Natural killer cell treated with Interleukin-12 subunit alpha and Interleukin-12 subunit beta and Interleukin-15 and Interleukin-18, amount 100 ng/mL, for 72 hours (primary cell): Measurements from ENCODE around the gene CTDSPL. TPM values are rescaled to one million over a fixed set of nuclear protein-coding genes. Genes with fewer than 3 reads are reported as not detected.

Experiments used
- ATAC-seq, 2 donors: fragments of 150-1000 bp; cut with Tn5 transposase in 1 of 2; sonication (Bioruptor Pico), chemical (Tn5 transposase) in 1 of 2; 2 replicates each; pipeline ENCODE4 v1.10.0; 2021
- DNase-seq: peaks from one replicate; pipeline ENCODE4 v3.0.0; 2022; ENCODE audit warnings: low spot score
- H3K27ac Mint-ChIP-seq, 2 donors: 1 replicate in 1 of 2; 2 replicates in 1 of 2; pipeline ENCODE4 v1.8.0; 2022; ENCODE audit warnings: mixed read lengths in 2 of 2, mild to moderate bottlenecking in 1 of 2, moderate library complexity in 1 of 2
- H3K27me3 Mint-ChIP-seq, 2 donors: 1 replicate in 1 of 2; 2 replicates in 1 of 2; pipeline ENCODE4 v1.8.0; 2022; ENCODE audit warnings: mixed read lengths in 2 of 2
- H3K36me3 Mint-ChIP-seq: one replicate; pipeline ENCODE4 v1.8.0; 2022; ENCODE audit warnings: mixed read lengths
- H3K4me1 Mint-ChIP-seq, 2 donors: 1 replicate in 1 of 2; 2 replicates in 1 of 2; pipeline ENCODE4 v1.8.0; 2022; ENCODE audit warnings: low read depth in 2 of 2, mixed read lengths in 2 of 2, mild to moderate bottlenecking in 1 of 2
- H3K4me3 Mint-ChIP-seq: one replicate; pipeline ENCODE4 v1.8.0; 2022; ENCODE audit warnings: mixed read lengths
- H3K9me3 Mint-ChIP-seq: 2 replicates; pipeline ENCODE4 v1.8.0; 2022; ENCODE audit warnings: mixed read lengths
- total RNA-seq, 2 donors: library from RNA; stranded (reverse); gene quantifications; one replicate each; pipeline ENCODE4 v1.2.3, GENCODE V29; 2022

Gene CTDSPL
- total RNA-seq, 2 donors from 2014 or later = 0.69 to 1.3 TPM

- no peaks in the 10 kb centered on the region for H3K9me3 Mint-ChIP-seq
- no peak for DNase-seq
- no peak overlapping the region for H3K4me3 Mint-ChIP-seq
- no peaks in the 10 kb centered on the region for H3K36me3 Mint-ChIP-seq
- H3K27ac Mint-ChIP-seq = no peak overlapping the region
- H3K27me3 Mint-ChIP-seq = peaks cover 3 to 13% of the 10 kb centered on the region in 2 donors
- H3K4me1 Mint-ChIP-seq = no peaks in the 10 kb centered on the region
- no peak for ATAC-seq
Observed at GRCh38 chr3:37921025-37921424, 59.3 kb downstream of the CTDSPL start.

GRCh38 chr3:37922721-37923568 is 61.3 kb downstream of the CTDSPL start:
- H3K27me3 Mint-ChIP-seq = no peaks in the 10 kb centered on the region
- H3K4me3 Mint-ChIP-seq = no peak overlapping the region
- H3K4me1 Mint-ChIP-seq = no peaks in the 10 kb centered on the region
- DNase-seq (no peak), ATAC-seq (peak; percentile 36 to 51)
- H3K36me3 Mint-ChIP-seq = no peaks in the 10 kb centered on the region
- no peaks in the 10 kb centered on the region for H3K9me3 Mint-ChIP-seq
- no peak overlapping the region for H3K27ac Mint-ChIP-seq

- Mint-ChIP-seq H3K4me1 (no peaks in the 10 kb centered on the region), H3K9me3 (no peaks in the 10 kb centered on the region), H3K27ac (no peak overlapping the region), H3K4me3 (no peak overlapping the region), H3K36me3 (no peaks in the 10 kb centered on the region), H3K27me3 (peaks cover 0 to 2% of the 10 kb centered on the region in 2 donors)
- ATAC-seq = no peak
- DNase-seq = no peak
Observed at GRCh38 chr3:37923569-37924040, 61.9 kb downstream of the CTDSPL start.

GRCh38 chr3:37924453-37924852 is 62.8 kb downstream of the CTDSPL start:
- H3K27me3 Mint-ChIP-seq = peaks cover 0 to 3% of the 10 kb centered on the region in 2 donors
- no peaks in the 10 kb centered on the region for H3K36me3 Mint-ChIP-seq
- no peak for ATAC-seq
- H3K9me3 Mint-ChIP-seq = no peaks in the 10 kb centered on the region
- H3K4me1 Mint-ChIP-seq = no peaks in the 10 kb centered on the region
- H3K4me3 Mint-ChIP-seq = no peak overlapping the region
- DNase-seq = no peak
- H3K27ac Mint-ChIP-seq = no peak overlapping the region

GRCh38 chr3:37925157-37925556 is 63.5 kb downstream of the CTDSPL start:
- Mint-ChIP-seq H3K9me3 (no peaks in the 10 kb centered on the region), H3K4me1 (no peaks in the 10 kb centered on the region), H3K27ac (no peak overlapping the region), H3K27me3 (peaks cover 0 to 3% of the 10 kb centered on the region in 2 donors), H3K4me3 (no peak overlapping the region), H3K36me3 (no peaks in the 10 kb centered on the region)
- DNase-seq (no peak), ATAC-seq (peak in 1 of 2 donors; percentile 7)

- Mint-ChIP-seq H3K4me1 (no peaks in the 10 kb centered on the region), H3K9me3 (no peaks in the 10 kb centered on the region), H3K4me3 (no peak overlapping the region), H3K27ac (no peak overlapping the region), H3K36me3 (no peaks in the 10 kb centered on the region), H3K27me3 (peaks cover 0 to 7% of the 10 kb centered on the region in 2 donors)
- DNase-seq (no peak), ATAC-seq (no peak)
Observed at GRCh38 chr3:37926611-37927010, 64.9 kb downstream of the CTDSPL start.

GRCh38 chr3:37930495-37930894 is 68.8 kb downstream of the CTDSPL start:
- Mint-ChIP-seq H3K4me1 (no peaks in the 10 kb centered on the region), H3K27me3 (peaks cover 0 to 9% of the 10 kb centered on the region in 2 donors), H3K9me3 (no peaks in the 10 kb centered on the region), H3K4me3 (no peak overlapping the region), H3K27ac (no peak overlapping the region), H3K36me3 (no peaks in the 10 kb centered on the region)
- no peak for ATAC-seq
- no peak for DNase-seq

- Mint-ChIP-seq H3K27me3 (peaks cover 4 to 10% of the 10 kb centered on the region in 2 donors), H3K4me1 (no peaks in the 10 kb centered on the region), H3K36me3 (no peaks in the 10 kb centered on the region), H3K4me3 (no peak overlapping the region), H3K27ac (no peak overlapping the region), H3K9me3 (no peaks in the 10 kb centered on the region)
- ATAC-seq (no peak), DNase-seq (no peak)
Observed at GRCh38 chr3:37932505-37932904, 70.8 kb downstream of the CTDSPL start.

GRCh38 chr3:37934631-37935289 is 73.1 kb downstream of the CTDSPL start:
- no peak for ATAC-seq
- Mint-ChIP-seq H3K9me3 (no peaks in the 10 kb centered on the region), H3K4me1 (no peaks in the 10 kb centered on the region), H3K27ac (no peak overlapping the region), H3K36me3 (no peaks in the 10 kb centered on the region), H3K4me3 (no peak overlapping the region), H3K27me3 (peaks cover 6 to 11% of the 10 kb centered on the region in 2 donors)
- DNase-seq = no peak

GRCh38 chr3:37935290-37935668 is 73.6 kb downstream of the CTDSPL start:
- H3K4me3 Mint-ChIP-seq = no peak overlapping the region
- peaks cover 6 to 11% of the 10 kb centered on the region in 2 donors for H3K27me3 Mint-ChIP-seq
- DNase-seq (no peak), ATAC-seq (no peak)
- H3K9me3 Mint-ChIP-seq = no peaks in the 10 kb centered on the region
- H3K27ac Mint-ChIP-seq = no peak overlapping the region
- H3K36me3 Mint-ChIP-seq = no peaks in the 10 kb centered on the region
- no peaks in the 10 kb centered on the region for H3K4me1 Mint-ChIP-seq

- Mint-ChIP-seq H3K9me3 (no peaks in the 10 kb centered on the region), H3K27me3 (peaks cover 6 to 11% of the 10 kb centered on the region in 2 donors), H3K4me1 (no peaks in the 10 kb centered on the region), H3K4me3 (no peak overlapping the region), H3K27ac (no peak overlapping the region), H3K36me3 (no peaks in the 10 kb centered on the region)
- ATAC-seq (no peak), DNase-seq (no peak)
Observed at GRCh38 chr3:37935756-37936666, 74.3 kb downstream of the CTDSPL start.

- peaks cover 3 to 11% of the 10 kb centered on the region in 2 donors for H3K27me3 Mint-ChIP-seq
- no peaks in the 10 kb centered on the region for H3K4me1 Mint-ChIP-seq
- no peak overlapping the region for H3K4me3 Mint-ChIP-seq
Observed at GRCh38 chr3:37937156-37937555, 75.5 kb downstream of the CTDSPL start.

GRCh38 chr3:37938011-37938410 is 76.3 kb downstream of the CTDSPL start:
- no peak for DNase-seq
- H3K4me3 Mint-ChIP-seq = no peak overlapping the region
- peaks cover 3 to 11% of the 10 kb centered on the region in 2 donors for H3K27me3 Mint-ChIP-seq
- no peaks in the 10 kb centered on the region for H3K4me1 Mint-ChIP-seq
- no peaks in the 10 kb centered on the region for H3K9me3 Mint-ChIP-seq
- no peaks in the 10 kb centered on the region for H3K36me3 Mint-ChIP-seq
- ATAC-seq = no peak
- H3K27ac Mint-ChIP-seq = no peak overlapping the region

More at GRCh38 chr3:37937156-37937555, 75.5 kb downstream of the CTDSPL start:
- H3K36me3 Mint-ChIP-seq = no peaks in the 10 kb centered on the region
- DNase-seq = no peak
- ATAC-seq = no peak
- no peak overlapping the region for H3K27ac Mint-ChIP-seq
- no peaks in the 10 kb centered on the region for H3K9me3 Mint-ChIP-seq
